Midbrain (tissue), 1 donor: ENCODE data around the gene HELZ2.

ENCODE experiments used
- DNase-seq: peaks from one replicate; lab custom pipeline; 2025; lab: John Stamatoyannopoulos, UW

HELZ2 gene

DNA sequence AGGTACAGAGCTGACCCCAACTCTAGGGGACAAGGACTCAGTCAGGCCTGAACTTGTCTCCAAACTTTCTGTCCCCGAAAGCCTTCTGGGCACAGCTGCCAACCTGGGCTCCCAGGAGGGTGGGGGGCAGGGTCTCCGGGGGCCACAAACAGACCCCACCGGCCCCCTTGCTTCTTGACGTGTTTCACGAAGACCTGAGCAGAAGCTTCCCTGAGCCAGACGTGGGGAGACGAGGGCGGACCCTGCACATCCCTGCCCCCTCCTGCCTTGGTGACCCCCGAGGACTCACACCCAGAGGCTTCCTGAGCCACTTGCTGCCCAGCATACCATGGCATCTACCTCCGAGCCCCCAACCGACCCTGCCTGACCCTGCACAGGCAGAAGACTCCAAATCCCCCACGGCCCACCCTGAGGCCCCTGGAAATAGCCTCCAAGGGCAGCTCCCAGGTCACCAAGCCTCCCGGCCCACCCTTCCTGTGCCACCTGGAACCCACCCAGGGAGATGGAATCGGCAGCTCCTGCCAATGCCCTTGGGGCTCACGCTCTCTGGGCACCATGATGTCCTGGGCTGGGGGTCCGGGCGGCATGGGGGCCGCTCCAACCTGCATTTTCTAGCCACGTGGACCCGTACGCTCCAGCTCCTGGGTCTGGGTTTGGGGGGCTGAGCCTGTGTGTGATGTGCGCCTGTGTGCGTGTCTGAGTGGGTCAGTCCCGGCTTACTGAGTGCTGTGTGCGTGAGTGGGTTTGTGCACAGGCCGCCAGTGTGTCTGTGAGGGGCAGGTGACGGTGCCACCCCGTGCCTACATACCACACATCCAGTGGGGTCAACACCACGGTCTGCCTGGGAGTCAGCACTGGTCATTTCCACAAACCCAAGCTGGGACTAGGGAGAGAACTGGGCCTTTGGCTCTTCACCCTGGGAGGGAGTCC lies 34.3 kb downstream of the HELZ2 start:
- DNase-seq: no peak

DNA sequence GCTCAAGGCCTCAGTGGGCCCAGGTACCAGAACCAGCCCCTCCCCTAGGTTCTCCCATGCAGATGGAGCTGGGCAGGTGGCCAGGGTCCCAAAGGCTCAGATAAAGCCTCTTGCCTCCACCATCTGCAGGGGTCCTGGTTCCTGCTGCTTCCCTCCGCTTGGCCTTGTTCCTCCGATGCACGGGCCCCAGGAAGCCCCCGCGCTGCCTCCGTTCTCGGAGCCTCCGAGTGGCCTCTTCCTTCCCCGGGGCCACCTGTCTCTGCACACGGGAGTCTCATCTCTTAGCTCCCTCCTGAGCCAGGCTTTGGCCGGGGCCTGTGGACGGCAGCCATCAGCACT lies 35.0 kb downstream of the HELZ2 start:
- DNase-seq: no peak

GRCh38 chr20:63538204-63539091 lies 35.6 kb downstream of the HELZ2 start:
- no peak for DNase-seq

GRCh38 chr20:63537525-63538203 lies 36.4 kb downstream of the HELZ2 start:
- DNase-seq: peak; percentile 67

GRCh38 chr20:63536997-63537524 lies 37.0 kb downstream of the HELZ2 start, which contains the start of gene PTK6:
TSS of gene PTK6 (minus strand) at chr20:63537376. CDS start at chr20:63537314, 62 bp downstream.
- DNase-seq: no peak

DNA sequence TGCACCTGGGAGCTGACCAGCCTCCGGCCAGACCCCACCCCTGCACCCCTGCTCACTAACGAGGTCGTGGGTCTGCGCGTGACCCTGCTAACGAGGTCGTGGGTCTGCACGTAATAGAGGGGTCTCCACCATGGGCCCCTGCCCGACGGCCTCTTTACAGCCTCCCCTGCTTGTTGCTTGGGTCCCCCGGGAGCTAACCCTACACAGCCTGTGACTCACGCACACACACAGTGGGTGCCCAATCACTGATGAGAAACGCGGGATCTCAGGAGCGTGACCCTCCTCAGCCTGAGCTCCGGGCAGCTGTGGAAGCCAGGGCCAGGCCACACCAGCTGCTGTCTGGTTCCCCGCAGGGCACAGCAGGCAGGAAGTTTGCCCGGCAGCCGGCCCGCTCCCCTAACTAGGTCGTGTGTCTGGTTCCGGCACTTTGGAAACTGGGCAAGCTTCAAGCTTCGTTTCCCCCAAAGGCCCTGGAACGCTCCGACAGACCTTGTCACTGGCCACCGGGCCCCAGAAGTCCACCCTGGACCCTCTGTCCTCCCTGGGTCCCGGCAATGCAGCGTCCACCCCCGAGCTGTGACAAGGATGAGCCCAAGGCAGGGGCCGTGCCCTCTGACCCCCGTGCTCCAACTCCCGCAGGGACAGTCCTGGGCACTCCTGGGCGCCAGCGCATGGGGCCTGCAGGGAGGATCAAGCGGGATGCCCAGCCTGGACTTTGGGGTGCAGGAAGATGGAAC lies 37.6 kb downstream of the HELZ2 start:
- DNase-seq: no peak

DNA sequence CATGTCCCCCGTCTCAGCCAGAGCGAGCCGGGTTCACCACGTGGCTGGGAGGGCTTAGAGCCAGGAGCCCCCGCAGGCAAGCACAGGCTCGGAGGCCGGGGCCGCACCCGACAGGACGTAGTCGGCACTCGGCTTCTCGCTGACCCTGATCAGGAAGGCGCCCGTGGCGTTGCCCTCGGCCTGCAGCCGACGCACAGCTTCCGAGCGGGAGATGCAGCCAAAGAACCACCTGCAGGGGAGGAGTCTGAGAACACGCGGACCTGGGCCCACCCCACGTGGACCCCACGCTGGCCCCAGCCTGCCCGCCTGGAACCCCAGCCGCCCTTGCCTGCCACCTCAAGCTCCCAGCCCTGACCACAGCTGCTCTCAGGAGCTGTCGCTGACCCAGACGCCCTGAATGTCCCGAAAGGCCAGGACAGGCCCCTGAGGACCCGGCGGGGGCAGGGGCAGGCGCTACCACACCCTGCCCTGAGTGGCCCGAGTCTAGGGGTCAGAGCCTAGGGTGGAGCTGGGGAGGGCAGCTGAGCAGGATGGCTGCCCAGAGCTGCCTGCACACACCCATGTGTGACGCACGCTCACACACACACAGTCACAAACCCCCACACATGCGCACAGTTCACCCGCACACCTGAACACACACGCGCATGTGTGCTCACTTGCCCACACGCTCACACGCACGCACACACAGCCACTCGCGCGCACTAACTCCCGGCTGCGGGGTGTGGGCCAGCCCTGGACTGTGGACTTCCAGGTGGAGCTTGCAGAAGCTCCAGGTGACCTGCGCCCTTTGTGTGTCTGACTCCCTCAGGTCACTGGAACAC lies 39.0 kb downstream of the HELZ2 start:
- DNase-seq: no peak

GRCh38 chr20:63534427-63534830 lies 39.6 kb downstream of the HELZ2 start:
- no peak for DNase-seq

DNA sequence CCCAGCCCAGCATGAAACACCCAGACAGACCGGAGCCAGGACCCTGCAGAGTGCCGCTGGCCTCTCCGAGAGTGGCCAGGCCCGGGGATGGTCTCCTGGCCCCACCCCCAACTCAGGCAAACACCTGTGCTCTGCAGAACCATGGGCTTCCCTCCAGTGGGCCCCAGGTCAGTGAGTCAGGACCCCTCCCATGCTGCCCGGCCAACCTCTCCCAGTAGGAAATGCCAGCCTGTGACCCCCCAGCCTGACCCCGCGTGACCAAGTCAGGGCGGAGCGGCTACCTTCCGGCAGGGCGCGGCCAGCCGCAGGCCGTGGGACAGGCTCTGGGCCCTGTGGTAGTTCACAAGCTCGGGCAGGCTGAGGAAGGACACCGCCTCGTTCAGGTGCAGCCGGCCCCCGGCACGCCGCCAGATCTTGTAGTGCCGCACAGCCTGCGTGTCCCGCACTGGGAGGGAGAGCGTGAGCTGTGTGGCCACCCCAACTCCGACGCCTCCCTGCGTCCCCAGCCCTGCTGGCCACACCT lies 40.1 kb downstream of the HELZ2 start:
- no peak for DNase-seq

- DNase-seq: no peak
Observed at GRCh38 chr20:63533388-63533787, 40.7 kb downstream of the HELZ2 start.

GRCh38 chr20:63532449-63532971 lies 41.5 kb downstream of the HELZ2 start:
- DNase-seq: no peak

GRCh38 chr20:63531686-63532448 lies 42.2 kb downstream of the HELZ2 start:
- DNase-seq: no peak

GRCh38 chr20:63530788-63531160 lies 43.3 kb downstream of the HELZ2 start:
- no peak for DNase-seq

DNA sequence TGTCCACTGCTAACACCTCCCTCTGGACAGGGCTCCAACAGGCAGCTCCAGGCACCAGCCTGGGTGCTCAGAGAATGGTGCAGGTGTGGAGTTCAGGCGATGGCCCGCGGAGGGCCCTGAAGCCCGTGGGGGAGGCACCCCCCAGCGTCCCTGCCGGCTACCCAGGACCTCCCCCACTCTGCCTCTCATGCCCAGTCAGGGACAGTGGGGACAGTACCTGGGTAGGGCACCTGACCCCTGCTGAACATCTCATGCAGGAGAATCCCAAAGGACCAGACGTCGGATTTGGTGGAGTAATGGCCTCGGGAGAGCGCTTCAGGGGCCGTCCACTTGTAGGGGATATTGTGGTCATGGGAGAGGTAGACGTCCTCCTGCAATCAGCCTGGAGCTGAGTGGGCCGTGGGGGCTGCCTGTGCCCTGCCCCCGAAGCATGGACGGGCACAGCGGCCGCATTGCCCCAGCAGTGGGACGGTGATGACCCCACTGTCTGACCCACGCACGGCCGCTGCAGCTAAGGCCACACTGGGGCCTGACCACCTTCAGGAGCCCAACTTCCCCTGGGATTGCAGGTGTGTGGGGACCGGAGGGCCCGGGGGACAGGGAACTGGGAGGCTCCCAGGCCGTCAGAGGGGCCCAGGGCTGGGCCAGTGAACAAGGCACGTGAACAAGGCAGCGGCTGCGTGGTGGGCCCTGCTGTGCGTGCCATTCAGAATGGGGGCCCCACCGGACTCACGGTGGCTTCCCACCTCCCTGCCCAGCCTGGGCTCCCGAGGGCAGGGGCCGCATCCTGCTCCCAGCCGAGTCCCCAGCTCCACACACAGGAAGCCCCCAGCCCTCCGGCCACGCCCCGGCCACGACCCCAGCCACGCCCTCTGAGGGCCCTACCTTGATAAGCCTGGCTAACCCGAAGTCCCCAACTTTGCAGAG lies 43.9 kb downstream of the HELZ2 start:
- no peak for DNase-seq

DNA sequence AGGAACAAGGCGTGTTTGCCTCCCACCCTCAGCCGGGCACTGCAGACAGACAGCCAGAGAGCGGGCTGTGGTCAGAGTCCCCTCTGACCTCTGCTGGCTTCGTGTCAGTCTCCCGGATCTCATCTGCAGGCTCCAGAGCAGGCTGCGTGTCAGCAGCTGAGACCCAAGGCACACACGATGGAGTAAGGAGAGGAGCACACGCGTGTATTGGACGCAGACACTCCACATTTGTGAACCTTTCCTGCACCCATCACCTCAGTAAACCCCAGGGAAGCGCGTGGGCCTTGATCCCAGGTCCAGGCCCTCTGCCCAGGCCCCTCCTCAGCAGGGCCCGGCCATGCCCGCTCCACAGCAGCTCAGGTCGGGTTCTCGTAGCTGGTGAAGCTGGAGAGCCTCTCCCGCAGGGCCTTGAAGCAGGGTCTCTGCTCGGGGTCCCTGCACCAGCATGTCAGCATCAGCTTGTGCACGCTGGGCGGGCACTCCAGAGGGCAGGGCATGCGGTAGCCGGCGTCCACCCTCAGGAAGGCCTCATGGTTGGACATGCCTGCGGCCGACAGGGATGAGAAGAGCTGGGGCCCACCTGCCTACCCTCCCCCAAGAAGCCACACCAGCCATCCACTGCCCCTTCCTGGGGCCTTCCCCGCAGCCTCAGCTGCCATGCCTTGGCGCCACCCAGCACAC lies 44.7 kb downstream of the HELZ2 start:
- no peak for DNase-seq

DNA sequence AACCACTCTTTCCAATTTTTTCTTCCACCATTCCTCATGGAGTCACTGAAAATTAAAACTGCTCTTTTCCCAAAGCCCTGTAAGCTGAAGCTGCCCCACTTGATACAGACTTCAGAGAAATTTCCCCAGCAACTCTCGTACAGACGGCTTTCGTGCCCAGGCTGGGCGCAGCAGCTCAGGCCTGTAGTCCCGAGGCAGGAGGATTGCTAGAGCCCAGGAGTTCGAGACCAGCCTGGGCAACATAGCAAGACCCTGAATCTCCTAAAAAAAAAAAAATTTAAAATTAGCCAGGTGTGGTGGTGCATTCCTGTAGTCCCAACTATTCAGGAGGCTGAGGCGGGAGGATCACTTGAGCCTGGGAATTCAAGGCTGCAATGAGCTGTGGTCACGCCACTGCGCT lies 46.9 kb downstream of the HELZ2 start:
- DNase-seq: no peak

GRCh38 chr20:63525971-63526370 lies 48.1 kb downstream of the HELZ2 start:
- DNase-seq: no peak

GRCh38 chr20:63525185-63525584 lies 48.9 kb downstream of the HELZ2 start:
- DNase-seq: no peak
